Hepatocyte (in vitro differentiated cells): ENCODE results near the gene TAP1. TPM values are rescaled to one million over a fixed set of nuclear protein-coding genes. Genes with fewer than 3 reads are reported as not detected.

Experiments
- DNase-seq: peaks from one replicate; pipeline ENCODE4 v3.0.0-alpha.2; 2016; ENCODE audit warnings: low spot score
- H2AFZ ChIP-seq: fragments of 200-600 bp; sonication (generic); 2 replicates; pipeline ENCODE4 v1.6.0; 2016; ENCODE audit warnings: antibody characterized with exemption, mild to moderate bottlenecking
- H3K27ac ChIP-seq: fragments of 200-600 bp; sonication (generic); 2 replicates; pipeline ENCODE4 v1.5.1; 2016; ENCODE audit warnings: mild to moderate bottlenecking
- H3K27me3 ChIP-seq: fragments of 200-600 bp; sonication (generic); 2 replicates; pipeline ENCODE4 v1.6.1; 2016
- H3K36me3 ChIP-seq: fragments of 200-600 bp; sonication (generic); replicated peaks from 2 replicates; pipeline ENCODE4 v1.5.1; 2016; ENCODE audit warnings: low read depth; ENCODE audit not compliant: insufficient read depth
- H3K4me1 ChIP-seq: fragments of 200-600 bp; sonication (generic); 2 replicates; pipeline ENCODE4 v1.5.1; 2016; ENCODE audit warnings: mild to moderate bottlenecking, moderate library complexity; ENCODE audit not compliant: insufficient read depth
- H3K4me2 ChIP-seq: fragments of 200-600 bp; sonication (generic); 2 replicates; pipeline ENCODE4 v1.6.0; 2016
- H3K4me3 ChIP-seq: fragments of 200-600 bp; sonication (generic); 2 replicates; pipeline ENCODE4 v1.5.1; 2016; ENCODE audit warnings: mild to moderate bottlenecking
- H3K79me2 ChIP-seq: fragments of 200-600 bp; sonication (generic); 2 replicates; pipeline ENCODE4 v1.6.0; 2017; ENCODE audit warnings: mild to moderate bottlenecking
- H3K9me2 ChIP-seq: fragments of 200-600 bp; sonication (generic); replicated peaks from 2 replicates; pipeline ENCODE4 v1.6.0; 2017; ENCODE audit warnings: mild to moderate bottlenecking; ENCODE audit not compliant: insufficient read depth
- H3K9me3 ChIP-seq: fragments of 200-600 bp; sonication (generic); 2 replicates; pipeline ENCODE4 v1.5.1; 2016; ENCODE audit warnings: low read depth, mild to moderate bottlenecking
- H4K20me1 ChIP-seq: fragments of 200-600 bp; sonication (generic); 2 replicates; pipeline ENCODE4 v1.6.0; 2016; ENCODE audit warnings: mild to moderate bottlenecking; ENCODE audit not compliant: insufficient read depth, poor library complexity, severe bottlenecking
- CTCF ChIP-seq: fragments of 200-600 bp; sonication (generic); IDR thresholded peaks from 2 replicates; pipeline ENCODE4 v1.5.1; 2016; ENCODE audit warnings: antibody characterized with exemption, mild to moderate bottlenecking; ENCODE audit not compliant: poor library complexity
- EZH2 ChIP-seq: fragments of 200-600 bp; sonication (generic); IDR thresholded peaks from 2 replicates; pipeline ENCODE4 v1.6.1; 2016; ENCODE audit warnings: antibody characterized with exemption, mild to moderate bottlenecking, borderline replicate concordance
- EZH2phosphoT487 ChIP-seq: fragments of 200-600 bp; sonication (generic); IDR thresholded peaks from one replicate; pipeline ENCODE4 v1.6.1; 2018; ENCODE audit warnings: antibody characterized with exemption, mild to moderate bottlenecking, low read depth, moderate library complexity; ENCODE audit not compliant: unreplicated experiment, severe bottlenecking
- WGBS: methylation state at CpG from one replicate; pipeline ENCODE4 v1.1.6; 2016; ENCODE audit warnings: low lambda C conversion rate; ENCODE audit errors: missing lambda C conversion rate; 5-methylcytosine and 5-hydroxymethylcytosine counted together
- polyA plus RNA-seq: library from polyadenylated mRNA; unstranded; fragments of >200 nt; fragmentation: Nextera tagmentation; extraction: Ambion mirVana; gene quantifications from 2 replicates; pipeline ENCODE4 v1.2.1, GENCODE V29; 2016
- small RNA-seq: library from RNA; depleted of rRNA; stranded (forward); fragments of <200 nt; gene quantifications from one replicate; pipeline ENCODE3, GENCODE V24; 2014
- total RNA-seq: library from RNA; depleted of rRNA; stranded (reverse); fragments of >200 nt; gene quantifications from 2 replicates; pipeline ENCODE4 v1.2.3, GENCODE V29; 2014

The TAP1 gene
- total and polyA plus RNA-seq, 2 experiments from 2014 or later = 14.1 to 15.2 TPM

DNA sequence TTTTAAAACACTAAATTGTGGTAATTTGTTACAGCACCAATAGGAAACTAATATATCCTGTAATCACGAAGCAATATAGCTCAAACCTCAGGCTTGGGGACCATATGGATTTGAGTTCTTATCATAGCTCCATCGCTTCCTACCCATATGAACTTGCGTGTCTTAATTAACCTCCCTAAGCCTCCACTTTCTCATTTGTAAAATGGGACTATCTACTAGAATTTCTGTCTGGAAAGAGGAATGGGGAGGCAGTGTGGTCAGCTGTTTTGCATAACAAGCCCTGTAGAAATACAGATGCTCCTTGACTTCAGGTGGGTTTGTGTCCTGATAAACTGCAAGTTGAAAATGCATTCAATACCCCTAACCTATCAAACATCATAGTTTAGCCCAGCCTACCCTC is 53.8 kb downstream of the TAP1 start:
- 60% methylated on average over 3 of the region's 3 CpGs for WGBS
- TF ChIP-seq EZH2 (no peak), CTCF (no peak), EZH2phosphoT487 (no peak)

DNA sequence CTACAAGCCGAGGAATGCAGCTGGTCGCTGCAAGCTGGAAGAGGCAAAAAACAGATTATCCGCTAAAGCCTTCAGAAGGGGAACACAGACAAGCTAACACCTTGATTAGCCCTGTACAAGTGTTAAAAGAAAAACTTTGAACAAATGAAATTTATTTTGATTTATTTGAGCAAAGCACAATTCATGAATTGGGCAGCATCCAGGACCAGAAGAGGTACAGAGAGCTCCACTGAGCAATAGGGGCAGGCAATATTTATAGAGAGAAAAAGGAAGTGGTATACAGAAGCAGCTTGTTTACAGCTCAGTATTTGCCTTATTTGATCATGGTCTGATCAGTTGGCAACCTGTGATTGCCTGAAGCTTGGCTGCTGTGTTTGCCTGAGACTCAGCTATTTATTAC is 54.3 kb downstream of the TAP1 start:
- DNase-seq = no peak
- Histone ChIP-seq H3K36me3 (no peaks in the 10 kb centered on the region), H3K9me2 (no peaks in the 10 kb centered on the region), H3K79me2 (no peaks in the 10 kb centered on the region), H4K20me1 (no peaks in the 10 kb centered on the region), H3K27me3 (peaks cover 46% of the 10 kb centered on the region), H3K4me3 (no peak overlapping the region), H3K4me2 (no peak overlapping the region), H2AFZ (no peak overlapping the region), H3K27ac (no peak overlapping the region), H3K4me1 (no peaks in the 10 kb centered on the region), H3K9me3 (no peaks in the 10 kb centered on the region)
- TF ChIP-seq EZH2 (no peak), EZH2phosphoT487 (no peak), CTCF (no peak)
- 96% methylated on average over 3 of the region's 3 CpGs for WGBS

More for the DNA sequence above, 53.8 kb downstream of the TAP1 start:
- no peak overlapping the region for H3K27ac ChIP-seq
- H3K36me3 ChIP-seq = no peaks in the 10 kb centered on the region
- no peaks in the 10 kb centered on the region for H3K79me2 ChIP-seq
- no peaks in the 10 kb centered on the region for H4K20me1 ChIP-seq
- no peaks in the 10 kb centered on the region for H3K9me3 ChIP-seq
- H3K4me3 ChIP-seq = no peak overlapping the region
- peaks cover 44% of the 10 kb centered on the region for H3K27me3 ChIP-seq
- H2AFZ ChIP-seq = no peak overlapping the region
- no peaks in the 10 kb centered on the region for H3K4me1 ChIP-seq
- no peaks in the 10 kb centered on the region for H3K9me2 ChIP-seq
- DNase-seq = no peak
- H3K4me2 ChIP-seq = no peak overlapping the region

- Histone ChIP-seq H3K4me1 (no peaks in the 10 kb centered on the region), H3K36me3 (no peaks in the 10 kb centered on the region), H3K4me2 (peak overlapping the region; percentile 78), H3K4me3 (peak overlapping the region; percentile 22), H3K79me2 (no peaks in the 10 kb centered on the region), H3K27ac (no peak overlapping the region), H3K9me2 (no peaks in the 10 kb centered on the region), H2AFZ (peak overlapping the region; percentile 58), H4K20me1 (no peaks in the 10 kb centered on the region), H3K9me3 (no peaks in the 10 kb centered on the region), H3K27me3 (peaks cover 42% of the 10 kb centered on the region)
- DNase-seq = peak; percentile 81
- WGBS = 17% methylated on average over 30 of the region's 30 CpGs
- TF ChIP-seq EZH2phosphoT487 = no peak
- no peak for TF ChIP-seq EZH2
- peak; percentile 91 for TF ChIP-seq CTCF
Observed at GRCh38 chr6:32796848-32797776, 56.4 kb downstream of the TAP1 start.

Small RNA genes lying within 50 kb of the gene (small RNA-seq; reads per million reads assigned to genes)
- gene HLA-Z = not detected

Other genes with a start within 250 kb of the TAP1 start
- not detected in 2 replicates for gene HLA-DQA1, start 216.3 kb downstream of the TAP1 start, total RNA-seq
- not detected in 2 replicates for gene HLA-DQA1, start 216.3 kb downstream of the TAP1 start, polyA plus RNA-seq
- gene HLA-DQB1, start 187.0 kb downstream of the TAP1 start, total RNA-seq = 12.0 and 12.2 TPM in 2 replicates
- 13.0 and 15.2 TPM in 2 replicates for gene HLA-DQB1, start 187.0 kb downstream of the TAP1 start, polyA plus RNA-seq
- gene HLA-DQA2, start 112.3 kb downstream of the TAP1 start, total RNA-seq = not detected in 2 replicates
- not detected in 2 replicates for gene HLA-DQA2, start 112.3 kb downstream of the TAP1 start, polyA plus RNA-seq
- not detected in 2 replicates for gene HLA-DQB2, start 90.2 kb downstream of the TAP1 start, total RNA-seq
- gene HLA-DQB2, start 90.2 kb downstream of the TAP1 start, polyA plus RNA-seq = not detected in 2 replicates
- not detected in 2 replicates for gene HLA-DOB, start 36.7 kb downstream of the TAP1 start, total RNA-seq
- gene HLA-DOB, start 36.7 kb downstream of the TAP1 start, polyA plus RNA-seq = 0.94 TPM in 1 of 2 replicates, not detected in the other
- gene TAP2, start 15.0 kb downstream of the TAP1 start, total RNA-seq = 5.9 and 11.7 TPM in 2 replicates
- 1.2 and 1.7 TPM in 2 replicates for gene TAP2, start 15.0 kb downstream of the TAP1 start, polyA plus RNA-seq
- 19.1 and 25.7 TPM in 2 replicates for gene PSMB8, start 9.7 kb downstream of the TAP1 start, total RNA-seq
- gene PSMB8, start 9.7 kb downstream of the TAP1 start, polyA plus RNA-seq = 18.6 and 36.7 TPM in 2 replicates
- gene PSMB9, start 488 bp upstream of the TAP1 start, total RNA-seq = 1.3 TPM in 1 of 2 replicates, not detected in the other
- gene PSMB9, start 488 bp upstream of the TAP1 start, polyA plus RNA-seq = 3.1 and 3.3 TPM in 2 replicates
- 1.00 and 1.0 TPM in 2 replicates for gene HLA-DMB, start 87.3 kb upstream of the TAP1 start, total RNA-seq
- gene HLA-DMB, start 87.3 kb upstream of the TAP1 start, polyA plus RNA-seq = 1.7 TPM in 1 of 2 replicates, not detected in the other
- 9.0 and 9.5 TPM in 2 replicates for gene HLA-DMA, start 99.4 kb upstream of the TAP1 start, total RNA-seq
- 4.7 and 9.2 TPM in 2 replicates for gene HLA-DMA, start 99.4 kb upstream of the TAP1 start, polyA plus RNA-seq
- 132 and 133 TPM in 2 replicates for gene BRD2, start 114.9 kb upstream of the TAP1 start, total RNA-seq
- 106 and 118 TPM in 2 replicates for gene BRD2, start 114.9 kb upstream of the TAP1 start, polyA plus RNA-seq
- gene HLA-DOA, start 155.9 kb upstream of the TAP1 start, total RNA-seq = 1.4 and 2.0 TPM in 2 replicates
- gene HLA-DOA, start 155.9 kb upstream of the TAP1 start, polyA plus RNA-seq = 0.79 and 0.83 TPM in 2 replicates
- 2.6 and 5.3 TPM in 2 replicates for gene HLA-DPA1, start 219.9 kb upstream of the TAP1 start, total RNA-seq
- 1.7 and 4.7 TPM in 2 replicates for gene HLA-DPA1, start 219.9 kb upstream of the TAP1 start, polyA plus RNA-seq
- gene HLA-DPB1, start 222.3 kb upstream of the TAP1 start, total RNA-seq = 18.0 and 22.1 TPM in 2 replicates
- 12.4 and 16.0 TPM in 2 replicates for gene HLA-DPB1, start 222.3 kb upstream of the TAP1 start, polyA plus RNA-seq